ENCODE data around the gene SCYL3.
"Not testable (repeated sequence)": the region's sequence is repeated elsewhere in the genome, so short reads cannot be mapped to it uniquely, and the experiment has no call there.

SCYL3 gene

DNA sequence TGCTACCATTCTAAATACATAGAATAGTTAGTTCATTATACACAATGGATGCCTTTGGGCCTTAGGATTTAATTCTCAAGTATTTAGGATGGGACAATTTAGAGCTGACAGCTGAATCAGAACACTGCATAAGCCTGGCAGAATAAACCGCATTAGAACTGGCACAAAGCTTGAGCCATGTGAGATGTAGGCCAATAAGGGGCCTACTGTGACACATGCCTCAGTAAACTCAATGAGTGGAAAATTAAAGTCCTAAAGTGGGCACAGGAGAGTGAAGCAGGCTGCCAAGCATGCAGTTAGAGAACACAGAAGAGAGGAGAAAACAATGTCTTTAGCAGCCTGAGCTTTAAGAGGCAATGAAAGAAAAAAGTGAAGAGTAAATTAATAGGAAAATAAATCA, 24.3 kb downstream of the SCYL3 start:
- no peak overlapping the region for H3K4me3 ChIP-seq (ENCODE audit: low read depth, low read length)
- TF ChIP-seq, protein P1, sequence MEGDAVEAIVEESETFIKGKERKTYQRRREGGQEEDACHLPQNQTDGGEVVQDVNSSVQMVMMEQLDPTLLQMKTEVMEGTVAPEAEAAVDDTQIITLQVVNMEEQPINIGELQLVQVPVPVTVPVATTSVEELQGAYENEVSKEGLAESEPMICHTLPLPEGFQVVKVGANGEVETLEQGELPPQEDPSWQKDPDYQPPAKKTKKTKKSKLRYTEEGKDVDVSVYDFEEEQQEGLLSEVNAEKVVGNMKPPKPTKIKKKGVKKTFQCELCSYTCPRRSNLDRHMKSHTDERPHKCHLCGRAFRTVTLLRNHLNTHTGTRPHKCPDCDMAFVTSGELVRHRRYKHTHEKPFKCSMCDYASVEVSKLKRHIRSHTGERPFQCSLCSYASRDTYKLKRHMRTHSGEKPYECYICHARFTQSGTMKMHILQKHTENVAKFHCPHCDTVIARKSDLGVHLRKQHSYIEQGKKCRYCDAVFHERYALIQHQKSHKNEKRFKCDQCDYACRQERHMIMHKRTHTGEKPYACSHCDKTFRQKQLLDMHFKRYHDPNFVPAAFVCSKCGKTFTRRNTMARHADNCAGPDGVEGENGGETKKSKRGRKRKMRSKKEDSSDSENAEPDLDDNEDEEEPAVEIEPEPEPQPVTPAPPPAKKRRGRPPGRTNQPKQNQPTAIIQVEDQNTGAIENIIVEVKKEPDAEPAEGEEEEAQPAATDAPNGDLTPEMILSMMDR (IDR thresholded peaks at IDR 0.05; ENCODE audit: low read depth, low read length), result no peak

DNA sequence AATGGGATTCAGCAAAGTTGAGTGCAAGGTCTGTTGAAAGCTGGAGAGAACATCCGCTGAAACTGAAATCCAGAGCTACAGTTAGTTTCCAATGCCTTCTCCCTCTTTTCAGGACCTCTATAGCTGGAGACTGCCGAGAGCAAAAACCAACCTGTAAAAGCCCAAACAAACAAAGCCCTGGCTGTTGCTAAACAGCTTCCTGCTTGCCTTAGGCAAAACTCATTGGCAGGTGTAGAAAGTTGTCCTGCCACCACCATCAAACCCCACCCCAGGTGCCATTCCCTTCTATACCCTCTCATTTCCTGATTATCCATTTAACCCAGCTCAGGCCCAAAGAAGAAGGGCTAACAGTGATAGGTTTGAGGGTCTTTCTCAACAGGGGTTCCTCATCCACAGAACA, 24.7 kb downstream of the SCYL3 start:
- no peak overlapping the region for H3K4me3 ChIP-seq (ENCODE audit: low read depth, low read length)
- TF ChIP-seq, protein P1 (IDR thresholded peaks at IDR 0.05; ENCODE audit: low read depth, low read length), result no peak

DNA sequence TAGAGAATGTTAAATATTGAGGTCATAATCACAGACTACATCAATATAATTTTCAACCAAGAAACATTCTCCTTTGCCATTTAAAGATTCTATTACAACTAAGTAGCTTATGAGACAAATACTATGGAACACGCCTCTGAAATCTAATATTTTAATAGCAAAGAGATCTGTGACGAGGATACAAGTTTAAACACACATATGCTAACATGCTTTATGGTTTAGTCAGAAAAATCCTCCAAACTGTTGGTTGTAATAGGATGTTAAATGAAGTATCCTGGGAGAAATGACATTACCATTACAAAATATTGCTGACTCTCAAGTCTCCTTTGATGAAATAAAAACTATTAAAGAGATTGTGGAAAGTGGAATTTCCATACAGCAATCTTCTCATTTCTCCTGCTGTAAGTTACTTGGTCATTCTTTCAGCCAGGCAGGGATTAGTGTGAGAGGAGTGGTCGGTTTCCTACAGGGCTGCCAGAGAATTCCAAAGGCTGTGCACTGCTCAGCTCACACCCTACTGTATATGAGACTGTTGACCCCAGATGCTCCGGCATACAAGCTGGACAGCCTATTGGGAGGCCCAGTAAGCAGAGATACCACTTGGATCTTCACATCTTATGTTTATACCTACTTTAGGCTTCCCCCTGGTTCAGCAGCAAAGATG, 26.6 kb downstream of the SCYL3 start:
- TF ChIP-seq, protein P1 (IDR thresholded peaks at IDR 0.05; ENCODE audit: low read depth, low read length), result no peak
- H3K4me3 ChIP-seq (ENCODE audit: low read depth, low read length), result no peak overlapping the region

DNA sequence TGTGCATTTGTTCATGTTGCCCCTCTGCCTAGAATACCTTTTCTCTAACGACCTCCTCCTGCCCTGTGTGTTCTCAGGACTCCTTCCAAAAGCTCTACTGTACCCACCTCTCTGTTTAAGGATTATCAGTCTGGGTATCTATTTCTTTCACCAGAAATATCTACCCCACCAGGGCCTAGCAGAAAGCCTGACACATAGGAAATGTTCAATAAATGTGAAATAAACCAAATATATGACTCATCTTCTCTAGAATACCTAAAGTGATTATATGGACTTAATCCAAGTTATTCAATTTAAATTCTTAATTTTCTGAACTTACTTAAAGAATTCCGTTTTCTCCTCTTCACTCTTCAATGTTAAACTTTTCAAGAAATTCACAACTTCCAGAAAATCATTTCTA, 27.1 kb downstream of the SCYL3 start:
- TF ChIP-seq, protein P1 (IDR thresholded peaks at IDR 0.05; ENCODE audit: low read depth, low read length), result no peak
- no peak overlapping the region for H3K4me3 ChIP-seq (ENCODE audit: low read depth, low read length)

DNA sequence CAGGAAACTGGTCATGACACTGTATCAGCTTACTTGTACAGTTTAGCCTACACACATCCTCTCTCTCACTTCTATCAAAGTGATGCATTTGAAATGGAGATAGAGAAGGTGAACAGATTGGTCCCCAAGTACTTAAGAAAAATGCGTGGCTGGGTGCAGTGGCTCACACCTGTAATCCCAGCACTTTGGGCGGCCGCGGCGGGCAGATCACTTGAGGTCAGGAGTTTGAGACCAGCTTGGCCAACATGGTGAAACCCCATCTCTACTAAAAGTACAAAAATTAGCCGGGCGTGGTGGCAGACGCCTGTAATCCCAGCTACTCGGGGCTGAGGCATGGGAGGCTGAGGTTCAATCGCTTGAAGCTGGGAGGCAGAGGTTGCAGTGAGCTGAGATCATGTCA, 29.2 kb downstream of the SCYL3 start:
- not testable (repeated sequence) for H3K4me3 ChIP-seq (ENCODE audit: low read depth, low read length)

DNA sequence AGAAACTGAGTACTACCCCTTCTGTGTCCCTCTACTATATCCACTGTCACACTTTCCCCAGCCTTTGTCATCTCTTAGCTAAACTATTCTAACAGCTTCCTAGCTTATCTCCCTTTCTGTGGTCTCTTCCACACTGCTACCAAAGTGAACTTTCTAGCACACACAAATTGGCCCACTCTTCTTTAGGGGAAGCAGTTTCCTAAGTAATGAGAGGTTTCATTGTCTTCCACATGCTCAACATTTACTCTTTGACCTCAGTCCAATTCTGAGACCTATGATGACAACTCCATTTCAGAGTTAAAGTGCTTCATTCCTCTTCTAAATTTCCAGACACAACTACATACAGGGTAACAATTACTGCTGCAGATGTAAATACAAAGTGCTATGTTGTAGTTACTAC, 32.9 kb downstream of the SCYL3 start:
- TF ChIP-seq, protein P1 (IDR thresholded peaks at IDR 0.05; ENCODE audit: low read depth, low read length), result no peak
- H3K4me3 ChIP-seq (ENCODE audit: low read depth, low read length), result no peak overlapping the region

DNA sequence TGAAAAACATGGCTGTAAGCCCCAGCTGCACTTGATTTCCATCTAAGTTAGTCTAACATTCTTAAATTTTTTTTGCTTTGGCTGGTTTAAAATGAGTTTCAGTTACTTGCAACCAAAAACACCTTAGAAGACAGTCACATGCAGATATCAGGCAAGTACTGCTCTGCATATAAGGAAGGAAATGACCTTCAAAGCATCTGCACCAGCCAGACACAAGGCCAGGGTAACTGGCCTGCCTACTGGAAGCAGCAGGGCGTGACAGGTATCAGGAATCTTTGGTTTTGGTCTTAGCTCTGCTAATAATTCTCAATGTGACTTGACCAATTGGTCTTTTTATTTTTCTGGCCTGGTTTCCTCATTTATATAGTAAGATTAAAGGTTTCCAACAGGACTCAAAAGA, 33.5 kb downstream of the SCYL3 start:
- TF ChIP-seq, protein P1 (IDR thresholded peaks at IDR 0.05; ENCODE audit: low read depth, low read length), result no peak

DNA sequence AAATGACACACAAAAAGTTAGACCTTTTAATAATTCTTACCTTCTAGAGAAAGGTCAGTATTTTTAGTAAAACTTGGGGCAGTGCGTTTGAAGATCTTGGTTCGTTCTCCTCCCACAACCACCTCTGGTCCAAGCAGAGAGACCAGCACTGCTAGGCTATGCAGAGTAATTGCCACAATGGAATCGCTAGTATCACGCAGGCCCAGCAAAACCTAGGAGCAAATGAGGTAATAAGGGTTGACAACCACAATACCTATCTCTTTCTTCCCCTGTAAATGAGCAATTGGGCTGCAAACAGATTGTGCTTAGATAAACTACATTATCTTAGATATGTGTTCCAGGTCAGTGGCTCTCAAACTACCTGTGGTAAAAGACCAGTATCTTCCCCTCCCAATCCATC, 34.7 kb downstream of the SCYL3 start:
- TF ChIP-seq, protein P1 (IDR thresholded peaks at IDR 0.05; ENCODE audit: low read depth, low read length), result no peak
- H3K4me3 ChIP-seq (ENCODE audit: low read depth, low read length), result no peak overlapping the region

More for the DNA sequence above, 33.5 kb downstream of the SCYL3 start:
- H3K4me3 ChIP-seq (ENCODE audit: low read depth, low read length), result no peak overlapping the region

Data from WI38 (cell line).